ENCODE data around the gene NDUFA11. TPM values are rescaled to one million over a fixed set of nuclear protein-coding genes. Genes with fewer than 3 reads are reported as not detected.
A peak's percentile ranks its signal among the peaks of the same experiment; 100 is the strongest.

NDUFA11 gene
- total and polyA plus RNA-seq, 2 of the 13 experiments (the other 11 are each of a cell fraction or from before 2014, with no cell fraction given), result 286 to 378 TPM

GRCh38 chr19:5908773-5909442, 5.3 kb upstream of the NDUFA11 start (continued):
- TF ChIP-seq FUBP1 (CRISPR knock-in tag; IDR thresholded peaks at IDR 0.05; ENCODE audit: borderline replicate concordance), result no peak
- no peak for TF ChIP-seq POGZ (CRISPR knock-in tag; IDR thresholded peaks at IDR 0.05)
- TF ChIP-seq ZNF891 (CRISPR knock-in tag; IDR thresholded peaks at IDR 0.05), result no peak
- TF ChIP-seq CAMTA2 (CRISPR knock-in tag; IDR thresholded peaks at IDR 0.05; ENCODE audit: borderline replicate concordance), result no peak
- TF ChIP-seq KLF12 (CRISPR knock-in tag; IDR thresholded peaks at IDR 0.05; ENCODE audit: borderline replicate concordance), result 0 out of 2 replicates have a peak, but pooled peaks have one; percentile 3
- TF ChIP-seq ZNF34 (CRISPR knock-in tag; IDR thresholded peaks at IDR 0.05; ENCODE audit: borderline replicate concordance), result no peak
- TF ChIP-seq ZNF572 (CRISPR knock-in tag; IDR thresholded peaks at IDR 0.05), result no peak
- TF ChIP-seq ZZZ3 (CRISPR knock-in tag; IDR thresholded peaks at IDR 0.05; ENCODE audit: borderline replicate concordance), result no peak
- no peak for TF ChIP-seq HMGXB4 (CRISPR knock-in tag; IDR thresholded peaks at IDR 0.05; ENCODE audit: borderline replicate concordance in 1 of 2, low read depth in 1 of 2)
- no peak for TF ChIP-seq CC2D1A (CRISPR knock-in tag; IDR thresholded peaks at IDR 0.05)
- TF ChIP-seq GATAD1 (CRISPR knock-in tag; IDR thresholded peaks at IDR 0.05), result 0 out of 2 replicates have a peak, but pooled peaks have one; percentile 32
- no peak for TF ChIP-seq ZNF558 (CRISPR knock-in tag; IDR thresholded peaks at IDR 0.05; ENCODE audit: borderline replicate concordance)
- TF ChIP-seq AHR (CRISPR knock-in tag; IDR thresholded peaks at IDR 0.05), result no peak
- TF ChIP-seq NFE2L1 (CRISPR knock-in tag; IDR thresholded peaks at IDR 0.05; ENCODE audit: borderline replicate concordance), result no peak
- TF ChIP-seq SNAPC4 (CRISPR knock-in tag; IDR thresholded peaks at IDR 0.05), result peak; percentile 37; the same call in 1 of the 2 replicates
